ACHN (cell line): ENCODE results near the gene TNFSF8.

ENCODE experiments used
- DNase-seq: peaks from one replicate; pipeline ENCODE4 v3.0.0-alpha.2; 2015
- in situ Hi-C: cut with HindIII; loops from 2 replicates; pipeline ENCODE4 v1.10.0; 2017; ENCODE audit warnings: low sequenced_read_pairs, low pct_ligation_motif_present, low pct_unique_long_range_greater_than_20kb

The TNFSF8 gene

GRCh38 chr9:114938687-114939575 is 8.5 kb upstream of the TNFSF8 start:
- in situ Hi-C loops, result no loop called here

GRCh38 chr9:114937516-114937915 is 7.1 kb upstream of the TNFSF8 start:
- in situ Hi-C loops, result no loop called here
- DNase-seq, result no peak

More at GRCh38 chr9:114938687-114939575, 8.5 kb upstream of the TNFSF8 start:
- no peak for DNase-seq

- in situ Hi-C loops, result no loop called here
- no peak for DNase-seq
These were observed 6.2 kb upstream of the TNFSF8 start for GRCh38 chr9:114936581-114936980.

DNA sequence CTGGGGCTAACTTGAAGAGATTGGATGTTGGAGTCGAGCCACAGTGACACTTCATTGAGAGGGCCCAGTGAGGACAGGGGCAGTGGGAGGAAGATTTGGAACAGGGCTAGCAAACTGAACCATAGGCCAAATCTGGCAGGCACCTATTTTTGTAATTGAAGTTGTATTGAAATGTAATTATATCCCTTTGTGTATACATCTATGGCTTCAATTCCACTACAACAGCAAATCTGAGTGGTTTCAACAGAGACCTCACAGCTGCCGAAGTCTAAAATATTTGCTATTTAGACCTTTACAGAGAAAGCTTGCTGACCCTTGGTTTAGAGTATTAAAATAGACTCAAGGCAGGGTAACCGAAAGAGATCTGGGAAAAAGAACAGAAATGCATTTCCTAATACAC is 4.7 kb upstream of the TNFSF8 start:
- no peak for DNase-seq
- in situ Hi-C loops, result no loop called here

GRCh38 chr9:114932502-114932901 is 2.1 kb upstream of the TNFSF8 start:
- in situ Hi-C loops, result no loop called here
- no peak for DNase-seq

GRCh38 chr9:114931407-114931806 is 1.0 kb upstream of the TNFSF8 start:
- in situ Hi-C loops, result no loop called here
- DNase-seq, result no peak

DNA sequence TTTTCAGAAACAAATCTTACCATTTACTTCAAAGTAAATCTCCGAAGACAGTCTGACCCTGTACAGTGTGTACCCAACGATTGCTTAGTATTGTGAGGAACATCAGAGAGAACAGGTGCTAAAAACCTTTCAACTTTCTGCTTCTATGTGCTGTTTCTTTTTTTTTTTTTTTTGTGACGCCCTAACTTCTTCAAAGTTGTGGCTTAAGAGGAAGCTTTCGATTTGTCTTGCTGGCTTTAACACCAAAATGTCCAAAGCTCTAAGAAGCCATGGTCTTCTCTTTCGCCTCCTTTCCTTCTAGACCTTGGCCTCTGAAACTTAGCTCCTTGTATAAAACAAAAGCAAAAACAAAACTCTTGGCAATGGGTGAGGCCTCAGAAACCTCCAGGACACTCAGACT is 1.2 kb downstream of the TNFSF8 start:
- DNase-seq, result no peak
- in situ Hi-C loops, result no loop called here

DNA sequence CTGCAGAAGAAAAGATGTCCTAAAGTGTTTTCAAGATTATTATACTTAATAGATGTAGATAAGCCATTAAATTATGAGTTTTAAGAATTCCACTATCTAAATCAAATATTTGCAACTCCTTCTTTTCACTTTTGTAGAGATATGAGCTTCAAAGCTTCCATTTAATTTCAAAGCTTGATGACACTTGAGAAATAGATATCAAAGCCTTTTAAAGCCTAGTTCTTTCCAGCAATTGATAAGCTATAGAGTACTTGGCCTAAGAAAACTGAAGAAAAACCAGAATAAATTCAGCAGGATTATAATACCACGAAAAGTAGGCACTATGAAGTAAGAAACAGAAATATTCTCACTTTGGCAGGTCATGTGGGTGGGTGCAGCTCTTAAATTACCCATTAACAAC is 1.7 kb downstream of the TNFSF8 start:
- in situ Hi-C loops, result no loop called here
- no peak for DNase-seq

GRCh38 chr9:114928136-114928535 is 2.3 kb downstream of the TNFSF8 start:
- DNase-seq, result no peak
- in situ Hi-C loops, result no loop called here

DNA sequence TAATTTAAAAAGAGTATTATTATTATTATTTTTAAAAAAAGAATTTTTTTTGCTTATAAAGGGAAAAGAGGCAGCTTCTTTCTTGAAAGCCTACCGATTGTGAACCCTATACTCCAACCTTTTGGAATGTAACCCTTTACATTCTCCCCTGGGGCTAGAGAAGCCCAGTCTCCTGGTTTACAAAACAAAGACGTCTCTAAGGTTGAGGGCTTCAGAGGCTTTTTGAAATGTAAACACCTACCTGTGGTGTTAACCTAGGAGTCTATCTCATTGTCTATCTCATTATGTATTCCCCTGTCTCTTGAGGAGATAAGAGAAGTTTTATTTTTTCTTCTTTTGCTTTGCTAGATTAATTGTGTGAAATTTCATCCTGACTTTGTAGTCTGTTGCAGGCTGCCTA is 4.7 kb downstream of the TNFSF8 start:
- no peak for DNase-seq
- in situ Hi-C loops, result no loop called here

- no peak for DNase-seq
These were observed 5.4 kb downstream of the TNFSF8 start for GRCh38 chr9:114925039-114925438.

GRCh38 chr9:114924327-114924726 is 6.1 kb downstream of the TNFSF8 start:
- DNase-seq, result no peak
- in situ Hi-C loops, result no loop called here

More at GRCh38 chr9:114925039-114925438, 5.4 kb downstream of the TNFSF8 start:
- in situ Hi-C loops, result no loop called here

DNA sequence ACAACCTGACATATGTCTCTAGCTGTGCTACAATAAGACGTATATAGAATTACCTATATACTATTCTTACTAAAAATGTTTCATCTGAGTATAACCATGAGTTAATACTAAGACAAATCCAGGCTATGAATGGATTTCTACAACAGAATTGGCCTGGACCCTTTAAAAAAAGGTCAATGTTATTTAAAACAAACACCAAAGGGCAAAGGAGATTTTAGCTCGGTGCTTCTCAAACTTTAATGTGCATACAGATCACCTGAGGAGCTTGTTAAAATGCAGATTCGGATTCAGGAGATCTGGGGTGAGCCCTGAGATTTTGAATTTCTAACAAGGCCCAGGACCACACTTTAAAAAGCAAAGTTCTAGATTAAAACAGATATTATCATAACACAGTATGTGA is 6.5 kb downstream of the TNFSF8 start:
- DNase-seq, result no peak
- in situ Hi-C loops, result no loop called here

GRCh38 chr9:114921171-114921570 is 9.2 kb downstream of the TNFSF8 start:
- in situ Hi-C loops, result no loop called here
- no peak for DNase-seq

DNA sequence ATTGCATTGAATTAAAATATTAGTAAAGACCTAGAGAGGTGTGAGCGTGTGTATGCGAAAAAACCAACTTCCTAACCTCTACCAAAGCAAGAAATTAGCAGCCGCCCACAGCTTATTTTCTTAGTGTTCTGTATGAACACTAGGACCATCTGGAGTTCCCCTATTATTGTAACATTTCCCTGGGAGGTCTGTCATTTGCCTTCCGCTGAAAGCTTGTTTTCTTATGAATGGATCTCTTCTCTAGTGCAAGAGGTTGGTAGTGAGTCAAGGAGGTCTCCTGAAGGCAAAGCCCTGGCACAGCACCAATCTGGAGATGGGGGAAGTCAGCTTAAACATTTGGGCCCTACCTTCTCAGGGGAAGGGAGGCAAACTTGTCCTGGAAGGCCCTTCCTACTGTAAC is 10.8 kb downstream of the TNFSF8 start:
- in situ Hi-C loops, result no loop called here
- no peak for DNase-seq

GRCh38 chr9:114916481-114916880 is 13.9 kb downstream of the TNFSF8 start:
- in situ Hi-C loops, result no loop called here
- no peak for DNase-seq

DNA sequence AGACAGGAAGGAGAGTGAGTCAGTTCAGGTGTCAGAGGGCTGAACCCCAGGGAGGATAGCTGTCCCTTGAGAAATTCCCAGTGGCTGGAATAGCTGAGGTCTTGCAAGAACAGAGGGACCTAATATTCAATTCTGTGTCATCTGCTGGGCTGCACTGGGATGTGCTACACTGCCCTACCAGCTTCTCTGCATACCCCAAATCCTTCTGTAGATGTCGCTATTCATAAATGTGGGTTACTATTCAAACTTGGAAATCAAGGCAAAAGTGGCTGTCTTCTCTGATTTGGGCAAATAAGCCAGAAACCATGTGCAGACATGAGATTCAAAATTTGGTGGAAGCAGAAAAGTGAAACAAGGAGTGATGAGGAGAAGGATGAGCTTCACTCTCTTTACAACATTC is 16.3 kb downstream of the TNFSF8 start:
- in situ Hi-C loops, result no loop called here
- peak; percentile 6 for DNase-seq

GRCh38 chr9:114913656-114914055 is 16.7 kb downstream of the TNFSF8 start:
- no peak for DNase-seq
- in situ Hi-C loops, result no loop called here

- DNase-seq, result no peak
- in situ Hi-C loops, result no loop called here
These were observed 17.2 kb downstream of the TNFSF8 start for GRCh38 chr9:114913217-114913616.

GRCh38 chr9:114911167-114911821 is 19.1 kb downstream of the TNFSF8 start:
- peak; percentile 57 for DNase-seq
- in situ Hi-C loops, result no loop called here
